Parathyroid adenoma (tissue), 2 donors: Measurements from ENCODE around the gene RHOF.

Source experiments
- H2AFZ ChIP-seq: fragments of 300-600 bp; sonication (generic); one replicate; pipeline ENCODE4 v1.7.0; 2017; ENCODE audit warnings: antibody characterized with exemption, mild to moderate bottlenecking
- H3K27ac ChIP-seq: fragments of 300-600 bp; sonication (generic); one replicate; pipeline ENCODE4 v1.7.0; 2017
- H3K27me3 ChIP-seq: fragments of 300-600 bp; sonication (generic); one replicate; pipeline ENCODE4 v1.7.0; 2017; ENCODE audit warnings: low read length; ENCODE audit not compliant: control insufficient read depth, insufficient read depth
- H3K36me3 ChIP-seq: fragments of 300-600 bp; sonication (generic); one replicate; pipeline ENCODE4 v1.7.0; 2017; ENCODE audit warnings: low read length; ENCODE audit not compliant: control insufficient read depth, insufficient read depth
- H3K4me1 ChIP-seq: fragments of 300-600 bp; sonication (generic); one replicate; pipeline ENCODE4 v1.7.0; 2017; ENCODE audit warnings: control low read depth
- H3K4me2 ChIP-seq: fragments of 300-600 bp; sonication (generic); one replicate; pipeline ENCODE4 v1.7.0; 2017; ENCODE audit warnings: low read length
- H3K4me3 ChIP-seq: fragments of 300-600 bp; sonication (generic); one replicate; pipeline ENCODE4 v1.7.0; 2017; ENCODE audit warnings: low read depth, low read length
- H3K79me2 ChIP-seq: fragments of 300-600 bp; sonication (generic); one replicate; pipeline ENCODE4 v1.7.0; 2017; ENCODE audit warnings: control low read depth
- H3K9ac ChIP-seq: fragments of 300-600 bp; sonication (generic); one replicate; pipeline ENCODE4 v1.7.0; 2017; ENCODE audit warnings: mild to moderate bottlenecking
- H3K9me3 ChIP-seq: fragments of 300-600 bp; sonication (generic); one replicate; pipeline ENCODE4 v1.7.0; 2017; ENCODE audit warnings: low read length; ENCODE audit not compliant: control insufficient read depth
- CTCF ChIP-seq: fragments of 300-600 bp; sonication (generic); IDR thresholded peaks from one replicate; pipeline ENCODE4 v1.7.0; 2017; ENCODE audit warnings: antibody characterized with exemption, mild to moderate bottlenecking
- donor health status: primary hyperparathyroidism.

RHOF gene

DNA sequence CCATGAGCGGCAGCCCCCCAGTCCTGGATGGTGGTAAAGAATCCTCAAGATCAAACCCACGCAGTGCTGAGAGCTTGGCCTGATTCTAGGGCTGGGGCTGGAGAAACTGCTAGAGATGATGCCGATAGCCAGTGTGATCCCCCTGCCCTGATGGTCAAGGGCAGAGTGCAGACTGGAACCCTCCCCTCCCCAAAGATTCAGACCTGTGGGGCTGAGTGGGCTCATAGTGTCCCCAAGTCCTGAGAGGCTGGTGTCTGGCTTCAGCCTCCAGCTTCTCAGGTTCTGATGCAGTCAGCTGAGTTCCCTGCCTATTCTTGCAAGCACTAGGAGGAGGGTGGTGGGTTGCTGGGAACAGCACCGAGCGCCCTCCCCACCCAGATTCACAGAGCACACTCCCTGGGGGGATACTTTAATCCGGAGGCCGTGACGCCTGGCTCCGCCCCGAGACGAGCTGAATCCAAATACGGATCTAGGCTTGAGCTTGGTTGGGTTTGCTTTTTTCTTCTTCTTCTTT lies 11.9 kb downstream of the RHOF start:
- H3K27me3 ChIP-seq, result no peaks in the 10 kb centered on the region
- H3K36me3 ChIP-seq, result no peaks in the 10 kb centered on the region
- no peak overlapping the region for H3K4me2 ChIP-seq
- H3K4me3 ChIP-seq, result no peak overlapping the region
- no peaks in the 10 kb centered on the region for H3K4me1 ChIP-seq
- no peaks in the 10 kb centered on the region for H3K79me2 ChIP-seq
- no peak overlapping the region for H3K9ac ChIP-seq
- no peak overlapping the region for H3K27ac ChIP-seq
- H3K9me3 ChIP-seq, result no peaks in the 10 kb centered on the region
- no peak for TF ChIP-seq CTCF
- H2AFZ ChIP-seq, result no peak overlapping the region

GRCh38 chr12:121780429-121780828 lies 13.1 kb downstream of the RHOF start:
- Histone ChIP-seq H3K9ac (no peak overlapping the region), H3K27me3 (no peaks in the 10 kb centered on the region), H3K27ac (no peak overlapping the region), H3K4me3 (no peak overlapping the region), H3K4me2 (no peak overlapping the region), H2AFZ (no peak overlapping the region), H3K36me3 (no peaks in the 10 kb centered on the region), H3K4me1 (peaks cover 7% of the 10 kb centered on the region), H3K79me2 (no peaks in the 10 kb centered on the region), H3K9me3 (no peaks in the 10 kb centered on the region)
- TF ChIP-seq CTCF, result no peak

- no peaks in the 10 kb centered on the region for H3K27me3 ChIP-seq
- H3K4me1 ChIP-seq, result peaks cover 7% of the 10 kb centered on the region
- H3K9me3 ChIP-seq, result no peaks in the 10 kb centered on the region
- no peaks in the 10 kb centered on the region for H3K36me3 ChIP-seq
- H3K79me2 ChIP-seq, result no peaks in the 10 kb centered on the region
- H3K4me3 ChIP-seq, result no peak overlapping the region
- H2AFZ ChIP-seq, result no peak overlapping the region
- no peak overlapping the region for H3K4me2 ChIP-seq
- no peak overlapping the region for H3K9ac ChIP-seq
- no peak overlapping the region for H3K27ac ChIP-seq
- no peak for TF ChIP-seq CTCF
Measured at GRCh38 chr12:121779422-121779895, 14.0 kb downstream of the RHOF start.

DNA sequence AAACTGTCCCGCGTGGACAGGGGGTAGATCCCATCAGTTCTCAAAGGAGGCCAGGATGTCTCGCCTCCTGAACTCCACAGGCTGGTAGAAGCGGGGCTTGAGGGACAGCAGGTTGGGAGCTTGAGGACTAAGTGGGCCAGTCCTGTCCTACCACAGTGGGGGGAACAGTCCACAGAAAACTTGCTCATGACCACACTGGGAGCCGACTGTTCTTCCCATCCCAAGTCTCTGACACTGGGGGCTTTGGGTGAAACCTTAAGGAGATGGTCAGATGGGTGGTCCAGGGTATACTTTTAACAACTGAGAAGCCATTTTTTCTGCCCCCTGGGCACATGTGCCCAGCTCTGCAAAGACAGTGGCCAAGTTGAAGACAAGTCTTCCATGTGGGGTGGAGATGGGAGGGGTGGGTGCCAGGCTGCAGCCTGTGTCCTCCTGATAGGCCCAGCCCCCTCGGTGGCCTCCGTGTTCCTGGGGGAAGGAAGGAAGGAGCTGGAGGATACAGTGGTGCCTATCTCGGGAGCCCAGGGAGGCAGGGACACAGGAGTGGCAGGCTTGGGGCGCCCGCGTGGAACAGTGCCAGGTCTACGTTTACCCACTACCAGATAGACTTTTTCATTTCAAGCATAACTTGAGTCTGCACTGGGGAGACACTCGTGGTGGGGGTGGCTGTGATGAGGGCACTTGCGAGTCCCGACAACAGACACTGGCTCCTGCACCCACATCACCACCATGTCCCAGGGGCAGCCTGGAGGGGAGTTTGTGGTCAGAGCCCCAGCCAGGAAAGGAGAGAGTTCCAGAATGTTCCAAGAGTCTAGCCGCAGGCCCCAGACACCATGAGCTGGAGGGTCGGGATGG lies 14.7 kb downstream of the RHOF start:
- Histone ChIP-seq H3K9ac (no peak overlapping the region), H3K9me3 (no peaks in the 10 kb centered on the region), H2AFZ (no peak overlapping the region), H3K36me3 (no peaks in the 10 kb centered on the region), H3K4me2 (no peak overlapping the region), H3K4me3 (no peak overlapping the region), H3K27ac (no peak overlapping the region), H3K4me1 (peaks cover 7% of the 10 kb centered on the region), H3K79me2 (no peaks in the 10 kb centered on the region), H3K27me3 (no peaks in the 10 kb centered on the region)
- no peak for TF ChIP-seq CTCF
